IMR-90 (cell line): Measurements from ENCODE around the gene ABCB9. TPM values are rescaled to one million over a fixed set of nuclear protein-coding genes. Genes with fewer than 3 reads are reported as not detected.

Experiments
- ATAC-seq: fragments of 200-7000 bp; cut with Tn5 transposase; 2 replicates; pipeline ENCODE4 v1.9.1; 2020; ENCODE audit warnings: low read depth, mild to moderate bottlenecking, moderate library complexity
- BruUV-seq: library from RNA; stranded (reverse); fragments of 400-500 nt; replicated peaks from 2 replicates; lab custom pipeline; 2021; lab: Mats Ljungman, UMichigan
- CTCF ChIA-PET: fragments of 300-600 bp; formaldehyde crosslinking; extraction: SDS; loops from one replicate; lab custom pipeline; 2021; ENCODE audit warnings: antibody characterized with exemption; lab: Yijun Ruan, JAX
- POLR2A ChIA-PET: fragments of 300-600 bp; sonication (Branson Sonifier 250); formaldehyde crosslinking; loops from one replicate; lab custom pipeline; 2022; ENCODE audit warnings: antibody characterized with exemption; ENCODE audit not compliant: unreplicated experiment; lab: Charles Lee
- DNase-seq: peaks from one replicate; pipeline ENCODE4 v3.0.0; 2013
- H2AFZ ChIP-seq: replicated peaks from 2 replicates; pipeline ENCODE3; 2013; ENCODE audit warnings: low read length, mild to moderate bottlenecking; ENCODE audit not compliant: poor library complexity
- H2AK5ac ChIP-seq: 2 replicates; pipeline ENCODE4 v1.6.1; 2013; ENCODE audit warnings: low read depth, low read length, inconsistent platforms
- H2AK9ac ChIP-seq: replicated peaks from 2 replicates; pipeline ENCODE3; 2013; ENCODE audit warnings: mild to moderate bottlenecking, low read depth, low read length, moderate library complexity; ENCODE audit not compliant: poor library complexity
- H2BK120ac ChIP-seq: 2 replicates; pipeline ENCODE4 v1.6.1; 2013; ENCODE audit warnings: low read depth, low read length, inconsistent platforms
- H2BK15ac ChIP-seq: 3 replicates; pipeline ENCODE4 v1.6.1; 2013; ENCODE audit warnings: low read depth, low read length, inconsistent platforms
- H2BK20ac ChIP-seq: 2 replicates; pipeline ENCODE4 v1.6.1; 2013; ENCODE audit warnings: low read depth, mild to moderate bottlenecking, inconsistent platforms, low read length, moderate library complexity
- H2BK5ac ChIP-seq: 2 replicates; pipeline ENCODE4 v1.6.1; 2013; ENCODE audit warnings: mild to moderate bottlenecking, low read depth, low read length, inconsistent platforms; ENCODE audit not compliant: poor library complexity, severe bottlenecking
- H3K14ac ChIP-seq: replicated peaks from 2 replicates; pipeline ENCODE4 v1.6.1; 2013; ENCODE audit warnings: low read depth, low read length, inconsistent platforms
- H3K18ac ChIP-seq: 2 replicates; pipeline ENCODE4 v1.6.1; 2013; ENCODE audit warnings: low read depth, low read length, control low read depth
- H3K23ac ChIP-seq: 2 replicates; pipeline ENCODE4 v1.6.1; 2013; ENCODE audit warnings: low read depth, low read length, inconsistent platforms
- H3K27ac ChIP-seq: 2 replicates; pipeline ENCODE4 v1.5.1; 2013; ENCODE audit warnings: mild to moderate bottlenecking, control low read depth, low read length; ENCODE audit not compliant: insufficient read depth
- H3K27me3 ChIP-seq: 2 replicates; pipeline ENCODE4 v1.6.1; 2013; ENCODE audit warnings: low read length; ENCODE audit not compliant: control insufficient read depth, insufficient read depth
- H3K36me3 ChIP-seq: 2 replicates; pipeline ENCODE4 v1.6.1; 2013; ENCODE audit warnings: low read length, mixed read lengths; ENCODE audit not compliant: control insufficient read depth, insufficient read depth
- H3K4ac ChIP-seq: 2 replicates; pipeline ENCODE4 v1.6.1; 2013; ENCODE audit warnings: low read depth, low read length, inconsistent platforms
- H3K4me1 ChIP-seq: 2 replicates; pipeline ENCODE4 v1.6.1; 2013; ENCODE audit warnings: low read length, mixed read lengths; ENCODE audit not compliant: control insufficient read depth, insufficient read depth
- H3K4me2 ChIP-seq: 2 replicates; pipeline ENCODE4 v1.6.1; 2013; ENCODE audit warnings: low read depth, mild to moderate bottlenecking, control low read depth, low read length, moderate library complexity
- H3K4me3 ChIP-seq: 2 replicates; pipeline ENCODE4 v1.5.1; 2013; ENCODE audit warnings: low read depth, mild to moderate bottlenecking, control low read depth, low read length, moderate library complexity; ENCODE audit not compliant: insufficient read depth
- H3K56ac ChIP-seq: 2 replicates; pipeline ENCODE4 v1.6.1; 2013; ENCODE audit warnings: low read length, inconsistent platforms; ENCODE audit not compliant: insufficient read depth; ENCODE audit errors: extremely low read depth
- H3K79me1 ChIP-seq, 2 experiments: 2 replicates each; pipeline ENCODE4 v1.6.1; 2013; ENCODE audit warnings: low read length in 2 of 2, inconsistent platforms in 1 of 2, low read depth in 1 of 2
- H3K9ac ChIP-seq: 2 replicates; pipeline ENCODE4 v1.6.1; 2013; ENCODE audit warnings: low read depth, low read length, control low read depth
- H3K9me1 ChIP-seq: 2 replicates; pipeline ENCODE4 v1.6.1; 2013; ENCODE audit warnings: low read length, inconsistent platforms; ENCODE audit not compliant: insufficient read depth
- H3K9me3 ChIP-seq: 2 replicates; pipeline ENCODE4 v1.6.1; 2013; ENCODE audit warnings: low read length; ENCODE audit not compliant: control insufficient read depth, insufficient read depth
- H4K20me1 ChIP-seq: 2 replicates; pipeline ENCODE4 v1.6.1; 2013; ENCODE audit warnings: low read length, inconsistent platforms; ENCODE audit not compliant: insufficient read depth
- H4K5ac ChIP-seq: 2 replicates; pipeline ENCODE4 v1.6.1; 2013; ENCODE audit warnings: mild to moderate bottlenecking, low read depth, low read length, control low read depth
- H4K8ac ChIP-seq, 2 experiments: 2 replicates each; pipeline ENCODE4 v1.6.1; 2013; ENCODE audit warnings: low read depth in 2 of 2, low read length in 2 of 2, control low read depth in 1 of 2, inconsistent platforms in 1 of 2
- H4K91ac ChIP-seq: 2 replicates; pipeline ENCODE4 v1.6.1; 2013; ENCODE audit warnings: low read depth, low read length, inconsistent platforms; ENCODE audit not compliant: insufficient read depth
- BHLHE40 ChIP-seq: fragments of 150-350 bp; IDR thresholded peaks from 2 replicates; pipeline ENCODE4 v1.6.1; 2016; ENCODE audit warnings: mild to moderate bottlenecking, low read depth, low read length
- CEBPB ChIP-seq: IDR thresholded peaks from 2 replicates; pipeline ENCODE4 v1.6.1; 2012; ENCODE audit warnings: low read depth, low read length, improper control_type of control experiment
- CHD1 ChIP-seq: IDR thresholded peaks from 2 replicates; pipeline ENCODE4 v1.6.1; 2012; ENCODE audit warnings: low read depth, low read length, improper control_type of control experiment
- FOS ChIP-seq: fragments of 150-350 bp; IDR thresholded peaks from 2 replicates; pipeline ENCODE4 v1.6.1; 2016; ENCODE audit warnings: low read depth, low read length
- MAFK ChIP-seq: IDR thresholded peaks from 2 replicates; pipeline ENCODE4 v1.6.1; 2012; ENCODE audit warnings: low read depth, low read length, improper control_type of control experiment
- MAZ ChIP-seq: IDR thresholded peaks from 2 replicates; pipeline ENCODE4 v1.6.1; 2012; ENCODE audit warnings: low read depth, mild to moderate bottlenecking, low read length, improper control_type of control experiment, moderate library complexity, borderline replicate concordance
- MXI1 ChIP-seq: IDR thresholded peaks from 2 replicates; pipeline ENCODE4 v1.6.1; 2012; ENCODE audit warnings: low read depth, mild to moderate bottlenecking, low read length, moderate library complexity, borderline replicate concordance
- NFE2L2 ChIP-seq: fragments of 150-350 bp; IDR thresholded peaks from 2 replicates; pipeline ENCODE4 v1.6.1; 2016; ENCODE audit warnings: low read depth, mild to moderate bottlenecking, low read length
- POLR2A ChIP-seq: IDR thresholded peaks from 2 replicates; pipeline ENCODE4 v1.6.1; 2012; ENCODE audit warnings: mild to moderate bottlenecking, low read depth, low read length
- RAD21 ChIP-seq: IDR thresholded peaks from 2 replicates; pipeline ENCODE4 v1.6.1; 2012; ENCODE audit warnings: low read length, improper control_type of control experiment
- RCOR1 ChIP-seq: IDR thresholded peaks from 2 replicates; pipeline ENCODE4 v1.6.1; 2012; ENCODE audit warnings: mild to moderate bottlenecking, low read length, improper control_type of control experiment; ENCODE audit not compliant: insufficient replicate concordance
- RFX5 ChIP-seq: IDR thresholded peaks from 2 replicates; pipeline ENCODE4 v1.8.0; 2012; ENCODE audit warnings: low read depth, mild to moderate bottlenecking, low read length, moderate library complexity
- SMC3 ChIP-seq: fragments of 150-350 bp; IDR thresholded peaks from 2 replicates; pipeline ENCODE4 v1.6.1; 2016; ENCODE audit warnings: low read depth, mild to moderate bottlenecking, antibody characterized with exemption, low read length, moderate library complexity
- WGBS, 2 experiments: methylation state at CpG; one replicate each; pipeline versions ENCODE4 v1.1.5 to v1.1.7; 2013; ENCODE audit warnings: missing lambda C conversion rate in 2 of 2; ENCODE audit not compliant: insufficient read length in 1 of 2; ENCODE audit errors: extremely low coverage in 2 of 2; 5-methylcytosine and 5-hydroxymethylcytosine counted together
- dilution Hi-C: fragments of 300-500 bp; cut with HindIII; formaldehyde crosslinking; loops from one replicate; pipeline ENCODE4 v1.14.3; 2018; ENCODE audit warnings: low sequenced_read_pairs; ENCODE audit not compliant: unreplicated experiment
- in situ Hi-C: fragments of 300-500 bp; cut with MboI; formaldehyde crosslinking; loops from 3 replicates; pipeline ENCODE4 v1.14.3; 2019; ENCODE audit warnings: low sequenced_read_pairs, inconsistent platforms, mixed read lengths
- intact Hi-C: fragments of 100-400 bp; cut with micrococcal nuclease; formaldehyde crosslinking; loops from 2 replicates; pipeline ENCODE4 v1.10.0; 2022
- polyA plus RNA-seq, 3 experiments: library from polyadenylated mRNA; depleted of rRNA; stranded (reverse); fragments of >200 nt; gene quantifications; 2 replicates each; pipeline ENCODE4 v1.2.3, GENCODE V29; 2012; ENCODE audit warnings: low replicate concordance in 1 of 3
- total RNA-seq: library from RNA; depleted of rRNA; stranded (reverse); fragments of >200 nt; gene quantifications from 2 replicates; pipeline ENCODE4 v1.2.3, GENCODE V29; 2012
- TF ChIP-seq, protein P1 (sequence below): conservative IDR thresholded peaks from 2 replicates; pipeline ENCODE4 v1.5.1; 2012; ENCODE audit warnings: mild to moderate bottlenecking, low read depth, low read length, improper control_type of control experiment
- TF ChIP-seq, protein P2 (sequence below): fragments of 150-350 bp; IDR thresholded peaks from 2 replicates; pipeline ENCODE4 v1.6.1; 2016; ENCODE audit warnings: low read depth, mild to moderate bottlenecking, low read length, moderate library complexity, borderline replicate concordance
- TF ChIP-seq, protein P3 (sequence below): fragments of 150-350 bp; IDR thresholded peaks from 2 replicates; pipeline ENCODE4 v1.6.1; 2017; ENCODE audit warnings: mild to moderate bottlenecking, antibody characterized with exemption, low read length, low read depth

Gene ABCB9
- total and polyA plus RNA-seq, 2 of the 4 experiments (the other 2 are of a cell fraction): 5.6 to 8.3 TPM

DNA sequence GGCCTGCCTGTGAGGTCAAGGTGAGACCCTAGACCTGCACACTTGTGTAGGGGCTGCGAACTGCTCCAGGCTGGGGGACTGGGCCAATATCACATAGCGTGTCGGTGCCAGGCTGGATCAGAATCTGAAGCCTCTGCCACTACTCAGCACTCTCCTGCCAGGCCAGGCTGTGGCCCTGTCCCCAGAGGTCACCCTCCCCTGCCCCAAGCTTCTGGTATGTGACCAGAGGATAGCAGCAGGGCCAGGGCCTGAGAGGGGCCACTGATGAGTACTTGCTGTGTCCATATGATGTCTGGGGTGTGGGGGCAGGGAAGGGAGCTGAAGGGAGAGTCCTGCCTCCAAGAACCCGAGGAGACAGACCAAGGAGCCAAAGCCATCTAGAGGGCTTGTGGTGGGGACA, 32.1 kb upstream of the ABCB9 start:
- no peaks in the 10 kb centered on the region for H3K4me1 ChIP-seq
- H3K56ac ChIP-seq: no peak overlapping the region
- no peak overlapping the region for H3K9ac ChIP-seq
- no peak overlapping the region for H4K8ac ChIP-seq
- ChIA-PET CTCF (interaction anchor here (0.6 kb wide), 1 partner anchor 44 kb away, joined by 3 read pairs; no protein-coding TSS in a partner anchor), POLR2A (no interaction called here)
- H3K9me1 ChIP-seq: no peaks in the 10 kb centered on the region
- H3K27ac ChIP-seq: no peak overlapping the region
- DNase-seq (no peak), ATAC-seq (no peak)
- no peak overlapping the region for H2AK9ac ChIP-seq
- no peak overlapping the region for H3K23ac ChIP-seq
- dilution Hi-C loops: loop anchor here (25.0 kb wide), 1 partner anchor 239 kb away; the partner anchor contains the start of genes MPHOSPH9 and MTRFR
- BruUV-seq: no TSS peak
- H3K4ac ChIP-seq: no peak overlapping the region
- no peaks in the 10 kb centered on the region for H3K27me3 ChIP-seq
- no peak overlapping the region for H2BK120ac ChIP-seq
- H2AK5ac ChIP-seq: no peak overlapping the region
- H3K14ac ChIP-seq: no peak overlapping the region
- H3K4me3 ChIP-seq: no peak overlapping the region
- H3K9me3 ChIP-seq: no peaks in the 10 kb centered on the region
- no peak overlapping the region for H2BK15ac ChIP-seq
- TF ChIP-seq CEBPB (no peak), RFX5 (no peak), BHLHE40 (no peak), MXI1 (no peak), NFE2L2 (no peak), SMC3 (no peak), FOS (no peak), POLR2A (no peak), RCOR1 (no peak), RAD21 (no peak), MAZ (no peak), CHD1 (no peak), MAFK (no peak)
- TF ChIP-seq, protein P1, sequence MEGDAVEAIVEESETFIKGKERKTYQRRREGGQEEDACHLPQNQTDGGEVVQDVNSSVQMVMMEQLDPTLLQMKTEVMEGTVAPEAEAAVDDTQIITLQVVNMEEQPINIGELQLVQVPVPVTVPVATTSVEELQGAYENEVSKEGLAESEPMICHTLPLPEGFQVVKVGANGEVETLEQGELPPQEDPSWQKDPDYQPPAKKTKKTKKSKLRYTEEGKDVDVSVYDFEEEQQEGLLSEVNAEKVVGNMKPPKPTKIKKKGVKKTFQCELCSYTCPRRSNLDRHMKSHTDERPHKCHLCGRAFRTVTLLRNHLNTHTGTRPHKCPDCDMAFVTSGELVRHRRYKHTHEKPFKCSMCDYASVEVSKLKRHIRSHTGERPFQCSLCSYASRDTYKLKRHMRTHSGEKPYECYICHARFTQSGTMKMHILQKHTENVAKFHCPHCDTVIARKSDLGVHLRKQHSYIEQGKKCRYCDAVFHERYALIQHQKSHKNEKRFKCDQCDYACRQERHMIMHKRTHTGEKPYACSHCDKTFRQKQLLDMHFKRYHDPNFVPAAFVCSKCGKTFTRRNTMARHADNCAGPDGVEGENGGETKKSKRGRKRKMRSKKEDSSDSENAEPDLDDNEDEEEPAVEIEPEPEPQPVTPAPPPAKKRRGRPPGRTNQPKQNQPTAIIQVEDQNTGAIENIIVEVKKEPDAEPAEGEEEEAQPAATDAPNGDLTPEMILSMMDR: no peak
- TF ChIP-seq, protein P2, sequence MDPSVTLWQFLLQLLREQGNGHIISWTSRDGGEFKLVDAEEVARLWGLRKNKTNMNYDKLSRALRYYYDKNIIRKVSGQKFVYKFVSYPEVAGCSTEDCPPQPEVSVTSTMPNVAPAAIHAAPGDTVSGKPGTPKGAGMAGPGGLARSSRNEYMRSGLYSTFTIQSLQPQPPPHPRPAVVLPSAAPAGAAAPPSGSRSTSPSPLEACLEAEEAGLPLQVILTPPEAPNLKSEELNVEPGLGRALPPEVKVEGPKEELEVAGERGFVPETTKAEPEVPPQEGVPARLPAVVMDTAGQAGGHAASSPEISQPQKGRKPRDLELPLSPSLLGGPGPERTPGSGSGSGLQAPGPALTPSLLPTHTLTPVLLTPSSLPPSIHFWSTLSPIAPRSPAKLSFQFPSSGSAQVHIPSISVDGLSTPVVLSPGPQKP: no peak
- TF ChIP-seq, protein P3, sequence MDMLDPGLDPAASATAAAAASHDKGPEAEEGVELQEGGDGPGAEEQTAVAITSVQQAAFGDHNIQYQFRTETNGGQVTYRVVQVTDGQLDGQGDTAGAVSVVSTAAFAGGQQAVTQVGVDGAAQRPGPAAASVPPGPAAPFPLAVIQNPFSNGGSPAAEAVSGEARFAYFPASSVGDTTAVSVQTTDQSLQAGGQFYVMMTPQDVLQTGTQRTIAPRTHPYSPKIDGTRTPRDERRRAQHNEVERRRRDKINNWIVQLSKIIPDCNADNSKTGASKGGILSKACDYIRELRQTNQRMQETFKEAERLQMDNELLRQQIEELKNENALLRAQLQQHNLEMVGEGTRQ: no peak
- no peak overlapping the region for H2AFZ ChIP-seq
- no peak overlapping the region for H4K91ac ChIP-seq
- H4K20me1 ChIP-seq: no peaks in the 10 kb centered on the region
- no peak overlapping the region for H3K4me2 ChIP-seq
- intact Hi-C loops: no loop called here
- WGBS, 2 experiments: 74% methylated on average over 3 of the region's 4 CpGs; no CpG with 5 or more reads in 1 of the 2 experiments
- in situ Hi-C loops: no loop called here
- H2BK5ac ChIP-seq: no peak overlapping the region
- H3K36me3 ChIP-seq: peaks cover 31% of the 10 kb centered on the region
- H4K5ac ChIP-seq: no peak overlapping the region
- H3K79me1 ChIP-seq: no peaks in the 10 kb centered on the region
- H2BK20ac ChIP-seq: no peak overlapping the region
- H3K18ac ChIP-seq: no peak overlapping the region
